GM18907 (cell line): Measurements from ENCODE around the gene SETD7.

Source experiments
- ATAC-seq: cut with Tn5 transposase; IDR thresholded peaks from one replicate; pipeline ENCODE4 v1.9.1; 2021; ENCODE audit warnings: mild to moderate bottlenecking, moderate library complexity; ENCODE audit not compliant: unreplicated experiment

The SETD7 gene

GRCh38 chr4:139552517-139553307, 3.3 kb downstream of the SETD7 start:
- ATAC-seq = no peak

GRCh38 chr4:139550724-139551429, 5.1 kb downstream of the SETD7 start:
- no peak for ATAC-seq

GRCh38 chr4:139547979-139548378, 8.0 kb downstream of the SETD7 start:
- ATAC-seq = no peak

GRCh38 chr4:139540632-139541031, 15.4 kb downstream of the SETD7 start:
- no peak for ATAC-seq

GRCh38 chr4:139540161-139540560, 15.9 kb downstream of the SETD7 start:
- ATAC-seq = no peak

- ATAC-seq = no peak
Observed at GRCh38 chr4:139537292-139537691, 18.7 kb downstream of the SETD7 start.

- ATAC-seq = no peak
Observed at GRCh38 chr4:139535871-139536234, 20.2 kb downstream of the SETD7 start.

- ATAC-seq = no peak
Observed at GRCh38 chr4:139535228-139535870, 20.7 kb downstream of the SETD7 start.

- no peak for ATAC-seq
Observed at GRCh38 chr4:139534287-139534950, 21.6 kb downstream of the SETD7 start.

- no peak for ATAC-seq
Observed at GRCh38 chr4:139533511-139533910, 22.5 kb downstream of the SETD7 start.

- ATAC-seq = no peak
Observed at GRCh38 chr4:139532947-139533346, 23.1 kb downstream of the SETD7 start.

GRCh38 chr4:139530833-139531427, 25.1 kb downstream of the SETD7 start:
- ATAC-seq = peak; percentile 47

GRCh38 chr4:139528377-139529005, 27.5 kb downstream of the SETD7 start:
- ATAC-seq = peak; percentile 92

GRCh38 chr4:139526928-139527327, 29.1 kb downstream of the SETD7 start:
- ATAC-seq = no peak

GRCh38 chr4:139525414-139525813, 30.6 kb downstream of the SETD7 start:
- no peak for ATAC-seq

- ATAC-seq = no peak
Observed at GRCh38 chr4:139524062-139524631, 31.9 kb downstream of the SETD7 start.

- no peak for ATAC-seq
Observed at GRCh38 chr4:139523076-139523475, 32.9 kb downstream of the SETD7 start.

GRCh38 chr4:139522457-139522856, 33.6 kb downstream of the SETD7 start:
- ATAC-seq = no peak

GRCh38 chr4:139521754-139522401, 34.1 kb downstream of the SETD7 start:
- no peak for ATAC-seq

GRCh38 chr4:139515531-139515958, 40.5 kb downstream of the SETD7 start:
- no peak for ATAC-seq
